ENCODE results near the gene ZNF76. TPM values are rescaled to one million over a fixed set of nuclear protein-coding genes. Genes with fewer than 3 reads are reported as not detected.

The ZNF76 gene
- total and polyA plus RNA-seq, 10 of the 15 experiments (the other 5 are each of a cell fraction or from before 2014, with no cell fraction given), result 2.8 to 41.0 (median 24.8) TPM

DNA sequence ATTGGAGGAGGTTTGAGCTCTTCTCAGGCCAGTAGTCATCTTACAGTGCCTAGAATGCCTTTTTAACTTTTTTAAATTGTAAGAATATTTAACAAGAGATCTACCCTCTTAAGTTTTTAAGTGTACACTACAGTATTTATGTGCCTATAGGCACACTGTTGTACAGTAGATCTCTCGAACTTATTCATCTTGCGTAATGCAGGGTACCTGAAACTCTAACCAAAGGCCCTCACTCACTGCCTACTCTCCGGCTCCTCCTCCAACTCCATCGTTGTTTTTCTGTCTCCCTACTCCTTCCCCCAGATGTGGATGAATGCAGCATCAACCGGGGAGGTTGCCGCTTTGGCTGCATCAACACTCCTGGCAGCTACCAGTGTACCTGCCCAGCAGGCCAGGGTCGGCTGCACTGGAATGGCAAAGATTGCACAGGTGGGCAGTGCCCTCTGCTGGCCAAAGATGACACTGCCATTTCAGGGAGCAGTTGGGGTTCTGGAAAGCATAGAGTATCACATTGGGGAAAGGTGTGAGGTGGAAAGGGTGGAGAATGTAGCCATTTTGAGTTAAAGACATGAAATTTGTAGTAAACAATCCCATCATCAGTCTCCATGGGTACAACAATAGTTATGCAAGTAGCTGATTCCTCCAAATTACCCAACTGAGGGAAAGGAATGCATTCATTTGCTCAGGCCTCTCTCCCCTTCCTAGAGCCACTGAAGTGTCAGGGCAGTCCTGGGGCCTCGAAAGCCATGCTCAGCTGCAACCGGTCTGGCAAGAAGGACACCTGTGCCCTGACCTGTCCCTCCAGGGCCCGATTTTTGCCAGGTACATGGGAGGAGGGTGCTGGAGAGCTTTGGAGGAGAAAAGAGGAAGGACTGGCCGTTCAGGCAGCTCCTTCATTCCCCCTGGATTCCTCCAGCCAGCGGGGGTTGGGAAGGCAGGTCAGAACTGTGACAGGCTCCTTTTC is 18.4 kb upstream of the ZNF76 start:
- CTCF ChIA-PET, result interaction anchor here (0.6 to 4.2 kb wide), 46 partner anchors 8 to 826 kb away, joined by 3 to 52 read pairs (median 4); no protein-coding TSS in a partner anchor
- RAD21 ChIA-PET (ENCODE audit: unreplicated experiment), result interaction anchor here (0.6 to 2.7 kb wide), 11 partner anchors 10 to 352 kb away, joined by 3 to 13 read pairs (median 5); partner anchors contain the start of genes ANKS1A and DEF6
- no peak overlapping the region for H3K4me3 ChIP-seq
- POLR2A ChIA-PET, result no interaction called here
- H3K9ac ChIP-seq (ENCODE audit: control insufficient read depth, insufficient read depth, low read length), result no peak overlapping the region
- no peaks in the 10 kb centered on the region for H3K36me3 ChIP-seq (ENCODE audit: control insufficient read depth in 2 of 2, insufficient read depth in 2 of 2, low read length in 1 of 2)
- in situ Hi-C loops (cut with MboI) (no loop called here), intact Hi-C loops (cut with micrococcal nuclease; ENCODE audit: unreplicated experiment) (loop anchor here (1.0 to 5.0 kb wide), 4 partner anchors 34 to 255 kb away; partner anchors contain the start of gene TCP11)
- FAIRE-seq (peak; percentile 85), ATAC-seq (peak; percentile 99), DNase-seq (ENCODE audit: low read depth, low spot score) (no peak)
- peaks cover 4% of the 10 kb centered on the region; the same call in 1 of the 2 replicates for H4K20me1 ChIP-seq (ENCODE audit: control insufficient read depth, insufficient read depth)
- H3K4me2 ChIP-seq (ENCODE audit: control insufficient read depth, insufficient read depth), result no peak overlapping the region
- H2AFZ ChIP-seq (ENCODE audit: control insufficient read depth, low read depth, low read length), result no peak overlapping the region
- no peaks in the 10 kb centered on the region for H3K27me3 ChIP-seq (replicated peaks in 1 of 2; ENCODE audit: control insufficient read depth in 2 of 2, insufficient read depth in 2 of 2, low read length in 1 of 2)
- no peak overlapping the region for H3K27ac ChIP-seq (ENCODE audit: control insufficient read depth, insufficient read depth)
- 33% methylated on average over 12 of the region's 12 CpGs for whole genome bisulfite sequencing (ENCODE audit: insufficient coverage, insufficient replicate concordance, low lambda C conversion rate, missing lambda C conversion rate)
- H3K79me2 ChIP-seq (ENCODE audit: control insufficient read depth, insufficient read depth, low read length), result no peaks in the 10 kb centered on the region
- no TSS peak for BruUV-seq (replicated peaks)
- SMC1A ChIA-PET (ENCODE audit: uncharacterized antibody, unreplicated experiment), result interaction anchor here (0.7 to 2.5 kb wide), 10 partner anchors 9 to 781 kb away, joined by 3 to 16 read pairs (median 6); no protein-coding TSS in a partner anchor
- no peaks in the 10 kb centered on the region for H3K4me1 ChIP-seq (ENCODE audit: control insufficient read depth, insufficient read depth, low read length)
- no peaks in the 10 kb centered on the region for H3K9me3 ChIP-seq (replicated peaks; ENCODE audit: control insufficient read depth, insufficient read depth, low read length)
- TF ChIP-seq BHLHE40 (IDR thresholded peaks at IDR 0.05; ENCODE audit: borderline replicate concordance in 1 of 2, low read depth in 2 of 2, low read length in 1 of 2) (no peak), RELA (IDR thresholded peaks at IDR 0.05; ENCODE audit: borderline replicate concordance, partially characterized antibody) (peak; percentile 33), YY1 (IDR thresholded peaks at IDR 0.05; ENCODE audit: low read depth, low read length) (peak; percentile 42; the same call in 1 of the 2 replicates), ZNF217 (IDR thresholded peaks at IDR 0.05) (no peak), PAX5 (IDR thresholded peaks at IDR 0.05; ENCODE audit: borderline replicate concordance, low read depth, low read length) (0 out of 2 replicates have a peak, but pooled peaks have one; percentile 42), RAD21 (IDR thresholded peaks at IDR 0.05; ENCODE audit: insufficient read depth, low read depth, low read length) (peak; percentile 84)
- TF ChIP-seq, protein P1, sequence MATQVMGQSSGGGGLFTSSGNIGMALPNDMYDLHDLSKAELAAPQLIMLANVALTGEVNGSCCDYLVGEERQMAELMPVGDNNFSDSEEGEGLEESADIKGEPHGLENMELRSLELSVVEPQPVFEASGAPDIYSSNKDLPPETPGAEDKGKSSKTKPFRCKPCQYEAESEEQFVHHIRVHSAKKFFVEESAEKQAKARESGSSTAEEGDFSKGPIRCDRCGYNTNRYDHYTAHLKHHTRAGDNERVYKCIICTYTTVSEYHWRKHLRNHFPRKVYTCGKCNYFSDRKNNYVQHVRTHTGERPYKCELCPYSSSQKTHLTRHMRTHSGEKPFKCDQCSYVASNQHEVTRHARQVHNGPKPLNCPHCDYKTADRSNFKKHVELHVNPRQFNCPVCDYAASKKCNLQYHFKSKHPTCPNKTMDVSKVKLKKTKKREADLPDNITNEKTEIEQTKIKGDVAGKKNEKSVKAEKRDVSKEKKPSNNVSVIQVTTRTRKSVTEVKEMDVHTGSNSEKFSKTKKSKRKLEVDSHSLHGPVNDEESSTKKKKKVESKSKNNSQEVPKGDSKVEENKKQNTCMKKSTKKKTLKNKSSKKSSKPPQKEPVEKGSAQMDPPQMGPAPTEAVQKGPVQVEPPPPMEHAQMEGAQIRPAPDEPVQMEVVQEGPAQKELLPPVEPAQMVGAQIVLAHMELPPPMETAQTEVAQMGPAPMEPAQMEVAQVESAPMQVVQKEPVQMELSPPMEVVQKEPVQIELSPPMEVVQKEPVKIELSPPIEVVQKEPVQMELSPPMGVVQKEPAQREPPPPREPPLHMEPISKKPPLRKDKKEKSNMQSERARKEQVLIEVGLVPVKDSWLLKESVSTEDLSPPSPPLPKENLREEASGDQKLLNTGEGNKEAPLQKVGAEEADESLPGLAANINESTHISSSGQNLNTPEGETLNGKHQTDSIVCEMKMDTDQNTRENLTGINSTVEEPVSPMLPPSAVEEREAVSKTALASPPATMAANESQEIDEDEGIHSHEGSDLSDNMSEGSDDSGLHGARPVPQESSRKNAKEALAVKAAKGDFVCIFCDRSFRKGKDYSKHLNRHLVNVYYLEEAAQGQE (IDR thresholded peaks at IDR 0.05; ENCODE audit: low read depth, low read length), result no peak
- TF ChIP-seq, protein P2, sequence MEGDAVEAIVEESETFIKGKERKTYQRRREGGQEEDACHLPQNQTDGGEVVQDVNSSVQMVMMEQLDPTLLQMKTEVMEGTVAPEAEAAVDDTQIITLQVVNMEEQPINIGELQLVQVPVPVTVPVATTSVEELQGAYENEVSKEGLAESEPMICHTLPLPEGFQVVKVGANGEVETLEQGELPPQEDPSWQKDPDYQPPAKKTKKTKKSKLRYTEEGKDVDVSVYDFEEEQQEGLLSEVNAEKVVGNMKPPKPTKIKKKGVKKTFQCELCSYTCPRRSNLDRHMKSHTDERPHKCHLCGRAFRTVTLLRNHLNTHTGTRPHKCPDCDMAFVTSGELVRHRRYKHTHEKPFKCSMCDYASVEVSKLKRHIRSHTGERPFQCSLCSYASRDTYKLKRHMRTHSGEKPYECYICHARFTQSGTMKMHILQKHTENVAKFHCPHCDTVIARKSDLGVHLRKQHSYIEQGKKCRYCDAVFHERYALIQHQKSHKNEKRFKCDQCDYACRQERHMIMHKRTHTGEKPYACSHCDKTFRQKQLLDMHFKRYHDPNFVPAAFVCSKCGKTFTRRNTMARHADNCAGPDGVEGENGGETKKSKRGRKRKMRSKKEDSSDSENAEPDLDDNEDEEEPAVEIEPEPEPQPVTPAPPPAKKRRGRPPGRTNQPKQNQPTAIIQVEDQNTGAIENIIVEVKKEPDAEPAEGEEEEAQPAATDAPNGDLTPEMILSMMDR (IDR thresholded peaks at IDR 0.05 in 2 of 3, conservative IDR thresholded peaks at IDR 0.05 in 1 of 3; ENCODE audit: control insufficient read depth in 2 of 3, extremely low read depth in 1 of 3, insufficient read depth in 1 of 3, low read depth in 3 of 3, low read length in 3 of 3), result peak; percentile 94 to 99 (median 95)
- TF ChIP-seq, protein P3, sequence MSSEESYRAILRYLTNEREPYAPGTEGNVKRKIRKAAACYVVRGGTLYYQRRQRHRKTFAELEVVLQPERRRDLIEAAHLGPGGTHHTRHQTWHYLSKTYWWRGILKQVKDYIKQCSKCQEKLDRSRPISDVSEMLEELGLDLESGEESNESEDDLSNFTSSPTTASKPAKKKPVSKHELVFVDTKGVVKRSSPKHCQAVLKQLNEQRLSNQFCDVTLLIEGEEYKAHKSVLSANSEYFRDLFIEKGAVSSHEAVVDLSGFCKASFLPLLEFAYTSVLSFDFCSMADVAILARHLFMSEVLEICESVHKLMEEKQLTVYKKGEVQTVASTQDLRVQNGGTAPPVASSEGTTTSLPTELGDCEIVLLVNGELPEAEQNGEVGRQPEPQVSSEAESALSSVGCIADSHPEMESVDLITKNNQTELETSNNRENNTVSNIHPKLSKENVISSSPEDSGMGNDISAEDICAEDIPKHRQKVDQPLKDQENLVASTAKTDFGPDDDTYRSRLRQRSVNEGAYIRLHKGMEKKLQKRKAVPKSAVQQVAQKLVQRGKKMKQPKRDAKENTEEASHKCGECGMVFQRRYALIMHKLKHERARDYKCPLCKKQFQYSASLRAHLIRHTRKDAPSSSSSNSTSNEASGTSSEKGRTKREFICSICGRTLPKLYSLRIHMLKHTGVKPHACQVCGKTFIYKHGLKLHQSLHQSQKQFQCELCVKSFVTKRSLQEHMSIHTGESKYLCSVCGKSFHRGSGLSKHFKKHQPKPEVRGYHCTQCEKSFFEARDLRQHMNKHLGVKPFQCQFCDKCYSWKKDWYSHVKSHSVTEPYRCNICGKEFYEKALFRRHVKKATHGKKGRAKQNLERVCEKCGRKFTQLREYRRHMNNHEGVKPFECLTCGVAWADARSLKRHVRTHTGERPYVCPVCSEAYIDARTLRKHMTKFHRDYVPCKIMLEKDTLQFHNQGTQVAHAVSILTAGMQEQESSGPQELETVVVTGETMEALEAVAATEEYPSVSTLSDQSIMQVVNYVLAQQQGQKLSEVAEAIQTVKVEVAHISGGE (CRISPR knock-in tag; IDR thresholded peaks at IDR 0.05), result no peak

Measured in GM12878 (cell line).